ENCODE data around the gene PHF5A. TPM values are rescaled to one million over a fixed set of nuclear protein-coding genes. Genes with fewer than 3 reads are reported as not detected.

Gene PHF5A
- total and polyA plus RNA-seq, 10 of the 15 experiments (the other 5 are each of a cell fraction or from before 2014, with no cell fraction given) = 40.5 to 115 (median 79.2) TPM

GRCh38 chr22:41444360-41445128, 23.9 kb downstream of the PHF5A start (continued):
- no peak for TF ChIP-seq NR2C2 (IDR thresholded peaks at IDR 0.05; ENCODE audit: borderline replicate concordance, control insufficient read depth, insufficient read length, low read depth)
- TF ChIP-seq RUNX3 (IDR thresholded peaks at IDR 0.05; ENCODE audit: low read length) = no peak
- no peak for TF ChIP-seq E2F4 (IDR thresholded peaks at IDR 0.05; ENCODE audit: low read depth, low read length)
- TF ChIP-seq CTCF (IDR thresholded peaks at IDR 0.05 in 2 of 3, conservative IDR thresholded peaks at IDR 0.05 in 1 of 3; ENCODE audit: control insufficient read depth in 2 of 3, extremely low read depth in 1 of 3, insufficient read depth in 1 of 3, low read depth in 3 of 3, low read length in 3 of 3) = no peak
- no peak for TF ChIP-seq ETV6 (conservative IDR thresholded peaks at IDR 0.05 in 1 of 2, IDR thresholded peaks at IDR 0.05 in 1 of 2; ENCODE audit: borderline replicate concordance in 1 of 2, low read depth in 1 of 2)
- TF ChIP-seq RBBP5 (conservative IDR thresholded peaks at IDR 0.05) = no peak
- no peak for TF ChIP-seq MTA3 (IDR thresholded peaks at IDR 0.05; ENCODE audit: borderline replicate concordance, low read length)
- TF ChIP-seq TBL1XR1 (IDR thresholded peaks at IDR 0.05; ENCODE audit: low read depth, low read length) = no peak
- TF ChIP-seq BHLHE40 (IDR thresholded peaks at IDR 0.05; ENCODE audit: borderline replicate concordance in 1 of 2, low read depth in 2 of 2, low read length in 1 of 2) = no peak
- TF ChIP-seq MXI1 (IDR thresholded peaks at IDR 0.05; ENCODE audit: low read depth, low read length) = no peak
- no peak for TF ChIP-seq SP1 (IDR thresholded peaks at IDR 0.05; ENCODE audit: low read depth, low read length)
- no peak for TF ChIP-seq ZBED1 (IDR thresholded peaks at IDR 0.05; ENCODE audit: borderline replicate concordance)
- TF ChIP-seq ZNF687 (IDR thresholded peaks at IDR 0.05) = no peak
- no peak for TF ChIP-seq FOXM1 (IDR thresholded peaks at IDR 0.05; ENCODE audit: low read depth, low read length)
- no peak for TF ChIP-seq JUNB (IDR thresholded peaks at IDR 0.05)
- TF ChIP-seq PKNOX1 (IDR thresholded peaks at IDR 0.05) = no peak
- TF ChIP-seq SKIL (IDR thresholded peaks at IDR 0.05; ENCODE audit: low read depth, poor library complexity, severe bottlenecking) = no peak
- TF ChIP-seq STAT3 (IDR thresholded peaks at IDR 0.05; ENCODE audit: low read depth, low read length) = no peak
- TF ChIP-seq DPF2 (IDR thresholded peaks at IDR 0.05) = no peak
- TF ChIP-seq BCL11A (IDR thresholded peaks at IDR 0.05; ENCODE audit: low read depth, low read length) = no peak
